ENCODE results near the gene DTD1.

DTD1 gene

GRCh38 chr20:18715564-18715963 lies 127.7 kb downstream of the DTD1 start:
- DNase-seq = no peak

GRCh38 chr20:18717062-18717461 lies 129.2 kb downstream of the DTD1 start:
- DNase-seq = no peak

GRCh38 chr20:18718129-18718528 lies 130.3 kb downstream of the DTD1 start:
- DNase-seq = no peak

- DNase-seq = no peak
Measured at GRCh38 chr20:18719426-18719825, 131.6 kb downstream of the DTD1 start.

- no peak for DNase-seq
Measured at GRCh38 chr20:18721551-18722115, 133.8 kb downstream of the DTD1 start.

- no peak for DNase-seq
Measured at GRCh38 chr20:18722371-18722770, 134.5 kb downstream of the DTD1 start.

- DNase-seq = no peak
Measured at GRCh38 chr20:18724077-18724476, 136.2 kb downstream of the DTD1 start.

GRCh38 chr20:18724788-18725464 lies 137.1 kb downstream of the DTD1 start:
- DNase-seq = no peak

GRCh38 chr20:18727032-18727508 lies 139.2 kb downstream of the DTD1 start:
- DNase-seq = no peak

GRCh38 chr20:18728165-18728869 lies 140.5 kb downstream of the DTD1 start:
- no peak for DNase-seq

- no peak for DNase-seq
Measured at GRCh38 chr20:18728870-18729224, 141.0 kb downstream of the DTD1 start.

- DNase-seq = no peak
Measured at GRCh38 chr20:18729231-18729825, 141.5 kb downstream of the DTD1 start.

GRCh38 chr20:18731940-18732339 lies 144.1 kb downstream of the DTD1 start:
- no peak for DNase-seq

- no peak for DNase-seq
Measured at GRCh38 chr20:18734525-18735189, 146.8 kb downstream of the DTD1 start.

GRCh38 chr20:18737140-18737539 lies 149.3 kb downstream of the DTD1 start:
- DNase-seq = no peak

- peak; percentile 21 for DNase-seq
Measured at GRCh38 chr20:18738055-18738454, 150.2 kb downstream of the DTD1 start.

- no peak for DNase-seq
Measured at GRCh38 chr20:18738888-18739287, 151.0 kb downstream of the DTD1 start.

- DNase-seq = no peak
Measured at GRCh38 chr20:18739751-18740166, 151.9 kb downstream of the DTD1 start.

- no peak for DNase-seq
Measured at GRCh38 chr20:18740726-18741125, 152.9 kb downstream of the DTD1 start.

- no peak for DNase-seq
Measured at GRCh38 chr20:18742841-18743240, 155.0 kb downstream of the DTD1 start.

- DNase-seq = no peak
Measured at GRCh38 chr20:18743665-18744440, 156.0 kb downstream of the DTD1 start.

GRCh38 chr20:18747090-18747489 lies 159.2 kb downstream of the DTD1 start:
- no peak for DNase-seq
